CD14-positive monocyte (primary cell): ENCODE data around the gene CCDC7. TPM values are rescaled to one million over a fixed set of nuclear protein-coding genes. Genes with fewer than 3 reads are reported as not detected.

Source experiments
- DNase-seq, 3 donors: peaks; one replicate each; pipeline ENCODE4 v3.0.0-alpha.2; 2011 to 2022
- H2AFZ ChIP-seq: 2 replicates; pipeline ENCODE4 v1.6.0; 2012; ENCODE audit warnings: mild to moderate bottlenecking, low read depth, low read length, inconsistent platforms; ENCODE audit not compliant: insufficient read depth, poor library complexity, severe bottlenecking
- H3K27ac ChIP-seq, 2 donors: 1 replicate in 1 of 2; 2 replicates in 1 of 2; pipeline ENCODE4 v1.5.1; 2012 to 2013; ENCODE audit warnings: low read length in 2 of 2, control low read depth in 1 of 2, inconsistent platforms in 1 of 2, low read depth in 1 of 2, mild to moderate bottlenecking in 1 of 2
- H3K27me3 ChIP-seq, 2 donors: one replicate each; pipeline versions ENCODE4 v1.6.0 to v1.6.1; 2011 to 2013; ENCODE audit warnings: low read length in 2 of 2; ENCODE audit not compliant: control insufficient read depth in 2 of 2, insufficient read depth in 2 of 2
- H3K36me3 ChIP-seq, 2 donors: replicated peaks in 1 of 2; 1 replicate in 1 of 2; 2 replicates in 1 of 2; pipeline versions ENCODE4 v1.5.1 to v1.6.1; 2012 to 2013; ENCODE audit warnings: low read length in 2 of 2, control low read depth in 1 of 2, inconsistent platforms in 1 of 2, mild to moderate bottlenecking in 1 of 2; ENCODE audit not compliant: insufficient read depth in 2 of 2, control insufficient read depth in 1 of 2
- H3K4me1 ChIP-seq, 2 donors: 1 replicate in 1 of 2; 2 replicates in 1 of 2; pipeline versions ENCODE4 v1.5.1 to v1.6.1; 2012 to 2013; ENCODE audit warnings: low read length in 2 of 2, control low read depth in 1 of 2, inconsistent platforms in 1 of 2, mild to moderate bottlenecking in 1 of 2, moderate library complexity in 1 of 2; ENCODE audit not compliant: insufficient read depth in 2 of 2, control insufficient read depth in 1 of 2
- H3K4me2 ChIP-seq: replicated peaks from 2 replicates; pipeline ENCODE3; 2012; ENCODE audit warnings: low read length, moderate library complexity, mild to moderate bottlenecking; ENCODE audit not compliant: poor library complexity, severe bottlenecking; ENCODE audit errors: extremely low read depth
- H3K4me3 ChIP-seq, 3 experiments: fragments of 200-600 bp in 1 of 3; sonication (generic) in 1 of 3; replicated peaks in 1 of 3; 1 replicate in 2 of 3; 2 replicates in 1 of 3; pipeline ENCODE4 v1.5.1; 2011 to 2013; ENCODE audit warnings: low read length in 3 of 3, mild to moderate bottlenecking in 3 of 3, control low read depth in 2 of 3, low read depth in 2 of 3, inconsistent platforms in 1 of 3, moderate library complexity in 1 of 3
- H3K79me2 ChIP-seq: 2 replicates; pipeline ENCODE4 v1.6.0; 2012; ENCODE audit warnings: mild to moderate bottlenecking, control low read depth, inconsistent platforms, low read length, moderate library complexity; ENCODE audit not compliant: insufficient read depth
- H3K9ac ChIP-seq: 2 replicates; pipeline ENCODE4 v1.6.0; 2017; ENCODE audit warnings: low read length, mild to moderate bottlenecking; ENCODE audit not compliant: insufficient read depth, poor library complexity, severe bottlenecking
- H3K9me3 ChIP-seq, 2 donors: replicated peaks in 1 of 2; 1 replicate in 1 of 2; 2 replicates in 1 of 2; pipeline versions ENCODE4 v1.5.1 to v1.6.1; 2012 to 2013; ENCODE audit warnings: low read length in 2 of 2, control low read depth in 1 of 2; ENCODE audit not compliant: control insufficient read depth in 1 of 2, insufficient read depth in 1 of 2
- H4K20me1 ChIP-seq: 2 replicates; pipeline ENCODE4 v1.6.0; 2012; ENCODE audit warnings: mild to moderate bottlenecking, low read length, control low read depth, moderate library complexity; ENCODE audit not compliant: insufficient read depth
- H3K27ac Mint-ChIP-seq, 7 donors: one replicate each; pipeline ENCODE4 v1.8.0; 2020; ENCODE audit warnings: mild to moderate bottlenecking in 7 of 7, mixed read lengths in 7 of 7, moderate library complexity in 6 of 7, inconsistent platforms in 2 of 7
- H3K27me3 Mint-ChIP-seq, 3 donors: one replicate each; pipeline ENCODE4 v1.8.0; 2021 to 2022; ENCODE audit warnings: low read depth in 3 of 3, mild to moderate bottlenecking in 3 of 3, mixed read lengths in 3 of 3, moderate library complexity in 3 of 3, inconsistent platforms in 1 of 3
- H3K36me3 Mint-ChIP-seq, 2 donors: one replicate each; pipeline ENCODE4 v1.8.0; 2020; ENCODE audit warnings: mixed read lengths in 2 of 2, inconsistent platforms in 1 of 2, mild to moderate bottlenecking in 1 of 2
- H3K4me1 Mint-ChIP-seq: one replicate; pipeline ENCODE4 v1.8.0; 2020; ENCODE audit warnings: mild to moderate bottlenecking, mixed read lengths
- H3K4me3 Mint-ChIP-seq, 2 donors: one replicate each; pipeline ENCODE4 v1.8.0; 2020; ENCODE audit warnings: mild to moderate bottlenecking in 2 of 2, mixed read lengths in 2 of 2, moderate library complexity in 1 of 2
- H3K9me3 Mint-ChIP-seq, 7 donors: one replicate each; pipeline ENCODE4 v1.8.0; 2020 to 2022; ENCODE audit warnings: mixed read lengths in 7 of 7, mild to moderate bottlenecking in 6 of 7, moderate library complexity in 6 of 7, inconsistent platforms in 2 of 7
- CTCF ChIP-seq: fragments of 200-600 bp; IDR thresholded peaks from one replicate; pipeline ENCODE4 v1.8.0; 2022; ENCODE audit warnings: antibody characterized with exemption, mild to moderate bottlenecking
- WGBS: methylation state at CpG from one replicate; pipeline ENCODE4 v1.1.5; 2013; ENCODE audit warnings: missing lambda C conversion rate; ENCODE audit not compliant: insufficient coverage; 5-methylcytosine and 5-hydroxymethylcytosine counted together
- intact Hi-C, 2 donors: fragments of 100-400 bp; cut with micrococcal nuclease; formaldehyde crosslinking; loops; one replicate each; pipeline versions ENCODE4 v1.15.0 to v1.15.1; 2023
- polyA plus RNA-seq, 3 donors: library from polyadenylated mRNA; depleted of rRNA in 1 of 3; unstranded in 2 of 3; stranded (reverse) in 1 of 3; fragments of 300-500 nt in 2 of 3; fragments of >200 nt in 1 of 3; fragmentation: Illumina TruSeq in 2 of 3; gene quantifications; 1 replicate in 2 of 3; 2 replicates in 1 of 3; pipeline ENCODE4 v1.2.3, GENCODE V29; 2012 to 2021

CCDC7 gene
- polyA plus RNA-seq, 3 donors, result 1.3 to 2.3 (median 2.0) TPM

- H3K9me3 Mint-ChIP-seq, result peaks cover 5 to 16% (median 9%) of the 10 kb centered on the region in 7 donors
- H3K27ac Mint-ChIP-seq, result no peak overlapping the region
- intact Hi-C loops, result no loop called here
- no peaks in the 10 kb centered on the region for H3K27me3 ChIP-seq
- no peak for DNase-seq
- H3K79me2 ChIP-seq, result no peaks in the 10 kb centered on the region
- peaks cover 0 to 4% (median 3%) of the 10 kb centered on the region in 3 donors for H3K27me3 Mint-ChIP-seq
- no peak overlapping the region for H3K9ac ChIP-seq
- no peaks in the 10 kb centered on the region for H4K20me1 ChIP-seq
- H3K9me3 ChIP-seq, result peaks cover 0 to 5% of the 10 kb centered on the region in 2 donors
- TF ChIP-seq CTCF, result no peak
- H3K4me1 ChIP-seq, result no peaks in the 10 kb centered on the region
- H3K4me3 ChIP-seq, result no peak overlapping the region
- no peak overlapping the region for H3K4me3 Mint-ChIP-seq
- H3K36me3 Mint-ChIP-seq, result no peaks in the 10 kb centered on the region
- no peaks in the 10 kb centered on the region for H3K36me3 ChIP-seq
- H3K4me2 ChIP-seq, result no peak overlapping the region
- WGBS, result no CpG with 5 or more reads among the region's 2 CpGs
- no peak overlapping the region for H3K27ac ChIP-seq
- H2AFZ ChIP-seq, result no peak overlapping the region
- no peaks in the 10 kb centered on the region for H3K4me1 Mint-ChIP-seq
Measured at GRCh38 chr10:32417911-32418547, 27.9 kb upstream of the CCDC7 start.

GRCh38 chr10:32418572-32418971 is 27.4 kb upstream of the CCDC7 start:
- Mint-ChIP-seq H3K36me3 (no peaks in the 10 kb centered on the region), H3K27ac (no peak overlapping the region), H3K27me3 (peaks cover 0 to 4% (median 3%) of the 10 kb centered on the region in 3 donors), H3K4me1 (no peaks in the 10 kb centered on the region), H3K9me3 (peaks cover 7 to 17% (median 10%) of the 10 kb centered on the region in 7 donors), H3K4me3 (no peak overlapping the region)
- WGBS, result 89% methylated on average over 3 of the region's 3 CpGs
- Histone ChIP-seq H3K79me2 (no peaks in the 10 kb centered on the region), H3K9me3 (peaks cover 0 to 6% of the 10 kb centered on the region in 2 donors), H3K4me3 (no peak overlapping the region), H3K27me3 (no peaks in the 10 kb centered on the region), H3K27ac (no peak overlapping the region), H3K4me1 (no peaks in the 10 kb centered on the region), H4K20me1 (no peaks in the 10 kb centered on the region), H3K9ac (no peak overlapping the region), H2AFZ (no peak overlapping the region), H3K4me2 (no peak overlapping the region), H3K36me3 (no peaks in the 10 kb centered on the region)
- no peak for DNase-seq
- intact Hi-C loops, result no loop called here
- TF ChIP-seq CTCF, result no peak
